SK-N-SH (cell line): ENCODE data around the gene SIGLEC9. TPM values are rescaled to one million over a fixed set of nuclear protein-coding genes. Genes with fewer than 3 reads are reported as not detected.

Source experiments
- CTCF ChIA-PET: fragments of 300-600, 350-600 bp; formaldehyde crosslinking; extraction: SDS; loops from one replicate; lab custom pipeline; 2021; lab: Yijun Ruan, JAX
- POLR2A ChIA-PET: fragments of 350-600 bp; sonication (Branson Sonifier 250); formaldehyde crosslinking; extraction: SDS; loops from one replicate; lab custom pipeline; 2020; ENCODE audit warnings: antibody characterized with exemption, inconsistent platforms; lab: Yijun Ruan, JAX
- DNase-seq: peaks from one replicate; pipeline ENCODE4 v3.0.0; 2012
- H2AFZ ChIP-seq: fragments of 200-600 bp; sonication (generic); 2 replicates; pipeline ENCODE4 v1.8.1; 2016; ENCODE audit warnings: antibody characterized with exemption, mild to moderate bottlenecking, low read depth
- H3F3A ChIP-seq: fragments of 200-600 bp; sonication (generic); replicated peaks from 2 replicates; pipeline ENCODE3; 2016; ENCODE audit warnings: antibody characterized with exemption, mild to moderate bottlenecking; ENCODE audit not compliant: insufficient read depth
- H3K27ac ChIP-seq, 2 experiments: fragments of 200-500 bp in 1 of 2; fragments of 200-600 bp in 1 of 2; sonication (Bioruptor generic) in 1 of 2; sonication (generic), shearing (Covaris generic) in 1 of 2; 2 replicates each; pipeline versions ENCODE4 v1.5.1 to v1.6.1; 2014 to 2016; ENCODE audit warnings: low read depth in 2 of 2, inconsistent platforms in 1 of 2, low read length in 1 of 2, mild to moderate bottlenecking in 1 of 2, mixed read lengths in 1 of 2
- H3K27me3 ChIP-seq: fragments of 200-600 bp; sonication (generic), shearing (Covaris generic); 2 replicates; pipeline ENCODE4 v1.6.1; 2016; ENCODE audit warnings: mixed run types; ENCODE audit not compliant: insufficient read depth
- H3K36me3 ChIP-seq, 2 experiments: fragments of 200-500 bp in 1 of 2; fragments of 200-600 bp in 1 of 2; sonication (Bioruptor generic) in 1 of 2; sonication (generic) in 1 of 2; replicated peaks in 1 of 2; 2 replicates each; pipeline versions ENCODE3 to v1.5.1; 2014 to 2016; ENCODE audit warnings: low read length in 1 of 2, mild to moderate bottlenecking in 1 of 2; ENCODE audit not compliant: insufficient read depth in 2 of 2, control insufficient read depth in 1 of 2
- H3K4me1 ChIP-seq, 2 experiments: fragments of 200-500 bp in 1 of 2; fragments of 200-600 bp in 1 of 2; sonication (Bioruptor generic) in 1 of 2; sonication (generic), shearing (Covaris generic) in 1 of 2; 2 replicates each; pipeline versions ENCODE4 v1.5.1 to v1.6.1; 2014 to 2016; ENCODE audit warnings: low read depth in 1 of 2, low read length in 1 of 2, mixed run types in 1 of 2; ENCODE audit not compliant: insufficient read depth in 2 of 2, control insufficient read depth in 1 of 2
- H3K4me2 ChIP-seq: fragments of 200-600 bp; sonication (generic), shearing (Covaris generic); 2 replicates; pipeline ENCODE4 v1.6.1; 2017; ENCODE audit warnings: mixed run types
- H3K4me3 ChIP-seq, 2 experiments: fragments of 200-500 bp in 1 of 2; fragments of 200-600 bp in 1 of 2; sonication (Bioruptor generic) in 1 of 2; sonication (generic), shearing (Covaris generic) in 1 of 2; 2 replicates each; pipeline versions ENCODE4 v1.5.1 to v1.8.1; 2014 to 2016; ENCODE audit warnings: low read depth in 2 of 2, inconsistent platforms in 1 of 2, low read length in 1 of 2, mild to moderate bottlenecking in 1 of 2, mixed read lengths in 1 of 2, moderate library complexity in 1 of 2
- H3K79me2 ChIP-seq: fragments of 200-600 bp; sonication (generic); 2 replicates; pipeline ENCODE4 v1.8.1; 2017; ENCODE audit warnings: mild to moderate bottlenecking; ENCODE audit not compliant: insufficient read depth
- H3K9ac ChIP-seq: fragments of 200-600 bp; sonication (generic); 2 replicates; pipeline ENCODE4 v1.6.1; 2017; ENCODE audit warnings: mixed run types
- H3K9me2 ChIP-seq: fragments of 200-600 bp; sonication (generic); 2 replicates; pipeline ENCODE4 v1.6.1; 2017; ENCODE audit warnings: mixed run types
- H3K9me3 ChIP-seq: fragments of 200-600 bp; sonication (generic); 2 replicates; pipeline ENCODE4 v1.6.1; 2017; ENCODE audit warnings: mixed run types, mild to moderate bottlenecking, moderate library complexity
- H4K20me1 ChIP-seq: fragments of 200-600 bp; sonication (generic); 2 replicates; pipeline ENCODE4 v1.6.1; 2017; ENCODE audit warnings: mild to moderate bottlenecking, mixed run types; ENCODE audit not compliant: insufficient read depth
- CHD2 ChIP-seq: fragments of 150-350 bp; IDR thresholded peaks from 2 replicates; pipeline ENCODE4 v1.6.1; 2018; ENCODE audit warnings: low read length; ENCODE audit not compliant: partially characterized antibody
- ELF1 ChIP-seq: IDR thresholded peaks from 2 replicates; pipeline ENCODE4 v1.4.0; 2012
- FOSL2 ChIP-seq: IDR thresholded peaks from 2 replicates; pipeline ENCODE4 v1.4.0; 2012; ENCODE audit warnings: low read depth, mild to moderate bottlenecking, moderate library complexity, borderline replicate concordance
- GATA2 ChIP-seq: sonication (generic); formaldehyde crosslinking; IDR thresholded peaks from 2 replicates; pipeline ENCODE4 v1.5.0; 2020; ENCODE audit warnings: mild to moderate bottlenecking, missing genetic modification reagents
- MXI1 ChIP-seq: IDR thresholded peaks from 2 replicates; pipeline ENCODE4 v1.6.1; 2012; ENCODE audit warnings: mild to moderate bottlenecking, low read depth, low read length, improper control_type of control experiment
- NFIC ChIP-seq: IDR thresholded peaks from 2 replicates; pipeline ENCODE4 v1.4.0; 2012; ENCODE audit warnings: borderline replicate concordance
- NRF1 ChIP-seq: IDR thresholded peaks from 2 replicates; pipeline ENCODE4 v1.6.1; 2012; ENCODE audit warnings: low read depth, mild to moderate bottlenecking, low read length
- RAD21 ChIP-seq: IDR thresholded peaks from 2 replicates; pipeline ENCODE4 v1.6.1; 2012; ENCODE audit warnings: mild to moderate bottlenecking, low read length
- RCOR1 ChIP-seq: fragments of 150-350 bp; IDR thresholded peaks from 2 replicates; pipeline ENCODE4 v1.6.1; 2017; ENCODE audit warnings: antibody characterized with exemption, low read length
- RXRA ChIP-seq: IDR thresholded peaks from 2 replicates; pipeline ENCODE4 v1.4.0; 2012; ENCODE audit warnings: low read depth, mild to moderate bottlenecking, borderline replicate concordance
- SIN3A ChIP-seq: IDR thresholded peaks from 2 replicates; pipeline ENCODE4 v1.6.1; 2012; ENCODE audit warnings: low read depth, mild to moderate bottlenecking, low read length, moderate library complexity, borderline replicate concordance
- SMC3 ChIP-seq: IDR thresholded peaks from 2 replicates; pipeline ENCODE4 v1.6.1; 2012; ENCODE audit warnings: low read depth, low read length, improper control_type of control experiment
- TCF12 ChIP-seq: IDR thresholded peaks from 2 replicates; pipeline ENCODE4 v1.4.0; 2012
- TEAD4 ChIP-seq: IDR thresholded peaks from 2 replicates; pipeline ENCODE4 v1.4.0; 2012; ENCODE audit warnings: mild to moderate bottlenecking, borderline replicate concordance; ENCODE audit not compliant: insufficient read depth
- USF1 ChIP-seq: IDR thresholded peaks from 2 replicates; pipeline ENCODE4 v1.4.0; 2012; ENCODE audit warnings: low read depth, borderline replicate concordance
- WGBS: methylation state at CpG from one replicate; pipeline ENCODE4 v1.1.6; 2017; ENCODE audit warnings: low lambda C conversion rate; 5-methylcytosine and 5-hydroxymethylcytosine counted together
- polyA plus RNA-seq, 3 experiments: library from polyadenylated mRNA; depleted of rRNA; stranded (reverse); fragments of >200 nt; gene quantifications; 2 replicates each; pipeline ENCODE4 v1.2.3, GENCODE V29; 2012
- TF ChIP-seq, protein P1 (sequence below): fragments of 150-350 bp; IDR thresholded peaks from 2 replicates; pipeline ENCODE4 v1.6.1; 2016; ENCODE audit warnings: mild to moderate bottlenecking, low read depth, low read length
- TF ChIP-seq, protein P2 (sequence below): fragments of 200-600 bp; sonication (generic); IDR thresholded peaks from 2 replicates; pipeline ENCODE4 v1.6.1; 2017; ENCODE audit warnings: antibody characterized with exemption, mild to moderate bottlenecking, moderate library complexity
- TF ChIP-seq, protein P3 (sequence below): IDR thresholded peaks from 2 replicates; pipeline ENCODE4; 2012

The SIGLEC9 gene
- polyA plus RNA-seq, 1 of the 3 experiments (the other 2 are of a cell fraction), result not detected

- 9% methylated on average over 5 of the region's 6 CpGs for WGBS
- TF ChIP-seq, protein P1, sequence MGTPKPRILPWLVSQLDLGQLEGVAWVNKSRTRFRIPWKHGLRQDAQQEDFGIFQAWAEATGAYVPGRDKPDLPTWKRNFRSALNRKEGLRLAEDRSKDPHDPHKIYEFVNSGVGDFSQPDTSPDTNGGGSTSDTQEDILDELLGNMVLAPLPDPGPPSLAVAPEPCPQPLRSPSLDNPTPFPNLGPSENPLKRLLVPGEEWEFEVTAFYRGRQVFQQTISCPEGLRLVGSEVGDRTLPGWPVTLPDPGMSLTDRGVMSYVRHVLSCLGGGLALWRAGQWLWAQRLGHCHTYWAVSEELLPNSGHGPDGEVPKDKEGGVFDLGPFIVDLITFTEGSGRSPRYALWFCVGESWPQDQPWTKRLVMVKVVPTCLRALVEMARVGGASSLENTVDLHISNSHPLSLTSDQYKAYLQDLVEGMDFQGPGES, result no peak
- no peak for TF ChIP-seq ELF1
- no peak for TF ChIP-seq NFIC
- TF ChIP-seq FOSL2, result no peak
- no peak for TF ChIP-seq TEAD4
- TF ChIP-seq, protein P2, sequence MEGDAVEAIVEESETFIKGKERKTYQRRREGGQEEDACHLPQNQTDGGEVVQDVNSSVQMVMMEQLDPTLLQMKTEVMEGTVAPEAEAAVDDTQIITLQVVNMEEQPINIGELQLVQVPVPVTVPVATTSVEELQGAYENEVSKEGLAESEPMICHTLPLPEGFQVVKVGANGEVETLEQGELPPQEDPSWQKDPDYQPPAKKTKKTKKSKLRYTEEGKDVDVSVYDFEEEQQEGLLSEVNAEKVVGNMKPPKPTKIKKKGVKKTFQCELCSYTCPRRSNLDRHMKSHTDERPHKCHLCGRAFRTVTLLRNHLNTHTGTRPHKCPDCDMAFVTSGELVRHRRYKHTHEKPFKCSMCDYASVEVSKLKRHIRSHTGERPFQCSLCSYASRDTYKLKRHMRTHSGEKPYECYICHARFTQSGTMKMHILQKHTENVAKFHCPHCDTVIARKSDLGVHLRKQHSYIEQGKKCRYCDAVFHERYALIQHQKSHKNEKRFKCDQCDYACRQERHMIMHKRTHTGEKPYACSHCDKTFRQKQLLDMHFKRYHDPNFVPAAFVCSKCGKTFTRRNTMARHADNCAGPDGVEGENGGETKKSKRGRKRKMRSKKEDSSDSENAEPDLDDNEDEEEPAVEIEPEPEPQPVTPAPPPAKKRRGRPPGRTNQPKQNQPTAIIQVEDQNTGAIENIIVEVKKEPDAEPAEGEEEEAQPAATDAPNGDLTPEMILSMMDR, result no peak
- no peak for TF ChIP-seq MXI1
- TF ChIP-seq SMC3, result no peak
- TF ChIP-seq SIN3A, result no peak
- no peak for TF ChIP-seq RCOR1
- no peak for TF ChIP-seq RXRA
- TF ChIP-seq TCF12, result no peak
- no peak for TF ChIP-seq USF1
- no peak for TF ChIP-seq CHD2
- no peak for TF ChIP-seq NRF1
- no peak for TF ChIP-seq RAD21
- no peak for TF ChIP-seq GATA2 (CRISPR knock-in tag)
- TF ChIP-seq, protein P3, sequence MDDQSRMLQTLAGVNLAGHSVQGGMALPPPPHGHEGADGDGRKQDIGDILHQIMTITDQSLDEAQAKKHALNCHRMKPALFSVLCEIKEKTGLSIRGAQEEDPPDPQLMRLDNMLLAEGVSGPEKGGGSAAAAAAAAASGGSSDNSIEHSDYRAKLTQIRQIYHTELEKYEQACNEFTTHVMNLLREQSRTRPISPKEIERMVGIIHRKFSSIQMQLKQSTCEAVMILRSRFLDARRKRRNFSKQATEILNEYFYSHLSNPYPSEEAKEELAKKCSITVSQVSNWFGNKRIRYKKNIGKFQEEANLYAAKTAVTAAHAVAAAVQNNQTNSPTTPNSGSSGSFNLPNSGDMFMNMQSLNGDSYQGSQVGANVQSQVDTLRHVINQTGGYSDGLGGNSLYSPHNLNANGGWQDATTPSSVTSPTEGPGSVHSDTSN, result no peak
- TF ChIP-seq, all 33 proteins: peak for 0
- H3K27me3 ChIP-seq, result peaks cover 50% of the 10 kb centered on the region
- H3K9me2 ChIP-seq, result no peaks in the 10 kb centered on the region
- H2AFZ ChIP-seq, result no peak overlapping the region
- no peaks in the 10 kb centered on the region for H3F3A ChIP-seq
- H3K27ac ChIP-seq, result no peak overlapping the region
- H3K79me2 ChIP-seq, result no peaks in the 10 kb centered on the region
- POLR2A ChIA-PET, result no interaction called here
- H3K36me3 ChIP-seq, result no peaks in the 10 kb centered on the region
- H4K20me1 ChIP-seq, result no peaks in the 10 kb centered on the region
- no peak overlapping the region for H3K4me2 ChIP-seq
- no peak overlapping the region for H3K4me3 ChIP-seq
- no peaks in the 10 kb centered on the region for H3K9me3 ChIP-seq
- H3K9ac ChIP-seq, result no peak overlapping the region
- H3K4me1 ChIP-seq, result no peaks in the 10 kb centered on the region
- DNase-seq, result no peak
- CTCF ChIA-PET, result no interaction called here
Observed at GRCh38 chr19:51138549-51138979, 13.9 kb downstream of the SIGLEC9 start.
